C4-2B (cell line): Measurements from ENCODE around the gene CFL1.

Experiments used
- H3K27ac ChIP-seq: fragments of 450-650 bp; 2 replicates; pipeline ENCODE4 v1.5.1; 2017
- CTCF ChIP-seq: fragments of 450-650 bp; conservative IDR thresholded peaks from 2 replicates; pipeline ENCODE4 v1.5.1; 2017; ENCODE audit warnings: mild to moderate bottlenecking
- ZFX ChIP-seq: fragments of 450-650 bp; IDR thresholded peaks from 2 replicates; pipeline ENCODE4 v1.6.1; 2017

CFL1 gene

GRCh38 chr11:65826984-65827735, 30.8 kb downstream of the CFL1 start:
- TF ChIP-seq CTCF: no peak
- no peak for TF ChIP-seq ZFX
- no peak overlapping the region for H3K27ac ChIP-seq

GRCh38 chr11:65822776-65823528, 35.0 kb downstream of the CFL1 start:
- H3K27ac ChIP-seq: peak overlapping the region; percentile 31
- no peak for TF ChIP-seq CTCF

- TF ChIP-seq ZFX (no peak), CTCF (no peak)
- H3K27ac ChIP-seq: no peak overlapping the region
Observed at GRCh38 chr11:65821107-65821506, 36.9 kb downstream of the CFL1 start.

- TF ChIP-seq CTCF (peak; percentile 100), ZFX (no peak)
- peak overlapping the region; percentile 68 for H3K27ac ChIP-seq
Observed at GRCh38 chr11:65817835-65818680, 39.9 kb downstream of the CFL1 start.

- TF ChIP-seq ZFX (no peak), CTCF (no peak)
- peak overlapping the region; percentile 68 for H3K27ac ChIP-seq
Observed at GRCh38 chr11:65817312-65817834, 40.6 kb downstream of the CFL1 start.

- H3K27ac ChIP-seq: no peak overlapping the region
- no peak for TF ChIP-seq ZFX
- no peak for TF ChIP-seq CTCF
Observed at GRCh38 chr11:65816696-65817095, 41.3 kb downstream of the CFL1 start.
